ENCODE measurements around the gene VIM.

VIM gene

GRCh38 chr10:17228091-17229015, at the start of gene VIM:
Gene VIM (plus strand): TSS chr10:17228241. CDS start chr10:17229423, 1,182 bp downstream.
- TF ChIP-seq POLR2AphosphoS5 (IDR thresholded peaks at IDR 0.05; ENCODE audit: borderline replicate concordance, low read depth, low read length) (peak; percentile 45; the same call in 1 of the 2 replicates), FOXP2 (optimal IDR thresholded peaks at IDR 0.05; ENCODE audit: control extremely low read depth, extremely low read length, insufficient read depth) (no peak)
- no peak for DNase-seq (ENCODE audit: low read depth, low spot score)
- peak within 1 kb of the TSS; percentile 88 for H3K4me3 ChIP-seq
- H3K36me3 ChIP-seq (ENCODE audit: insufficient read depth, low read length) = peaks cover 25% of the 10 kb centered on the region
- no peaks in the 10 kb centered on the region for H3K9me3 ChIP-seq (ENCODE audit: low read depth, low read length)
- peak within 1 kb of the TSS; percentile 70; the same call in 1 of the 2 replicates for H3K27ac ChIP-seq
- H3K9ac ChIP-seq (ENCODE audit: insufficient read length) = peak within 1 kb of the TSS; percentile 78

- no peaks in the 10 kb centered on the region for H3K9me3 ChIP-seq (ENCODE audit: low read depth, low read length)
- H3K9ac ChIP-seq (ENCODE audit: insufficient read length) = no peak overlapping the region
- TF ChIP-seq FOXP2 (optimal IDR thresholded peaks at IDR 0.05; ENCODE audit: control extremely low read depth, extremely low read length, insufficient read depth) = no peak
- no peak for TF ChIP-seq EZH2 (IDR thresholded peaks at IDR 0.05)
- TF ChIP-seq POLR2AphosphoS5 (IDR thresholded peaks at IDR 0.05; ENCODE audit: borderline replicate concordance, low read depth, low read length) = no peak
- H3K4me3 ChIP-seq = no peak overlapping the region
- no peaks in the 10 kb centered on the region for H3K36me3 ChIP-seq (ENCODE audit: insufficient read depth, low read length)
- no peak for DNase-seq (ENCODE audit: low read depth, low spot score)
- H3K27ac ChIP-seq = no peak overlapping the region
Observed at GRCh38 chr10:17179002-17179401, 49.0 kb upstream of the VIM start.

- Histone ChIP-seq H3K4me3 (no peak overlapping the region), H3K9me3 (ENCODE audit: low read depth, low read length) (no peaks in the 10 kb centered on the region), H3K27ac (no peak overlapping the region), H3K9ac (ENCODE audit: insufficient read length) (no peak overlapping the region), H3K36me3 (ENCODE audit: insufficient read depth, low read length) (no peaks in the 10 kb centered on the region)
- TF ChIP-seq EZH2 (IDR thresholded peaks at IDR 0.05) (no peak), POLR2AphosphoS5 (IDR thresholded peaks at IDR 0.05; ENCODE audit: borderline replicate concordance, low read depth, low read length) (no peak), FOXP2 (optimal IDR thresholded peaks at IDR 0.05; ENCODE audit: control extremely low read depth, extremely low read length, insufficient read depth) (no peak)
- DNase-seq (ENCODE audit: low read depth, low spot score) = no peak
Observed at GRCh38 chr10:17181110-17181509, 46.9 kb upstream of the VIM start.

GRCh38 chr10:17181751-17182150, 46.3 kb upstream of the VIM start:
- Histone ChIP-seq H3K9ac (ENCODE audit: insufficient read length) (no peak overlapping the region), H3K27ac (no peak overlapping the region), H3K9me3 (ENCODE audit: low read depth, low read length) (no peaks in the 10 kb centered on the region), H3K4me3 (no peak overlapping the region), H3K36me3 (ENCODE audit: insufficient read depth, low read length) (no peaks in the 10 kb centered on the region)
- no peak for TF ChIP-seq EZH2 (IDR thresholded peaks at IDR 0.05)
- TF ChIP-seq FOXP2 (optimal IDR thresholded peaks at IDR 0.05; ENCODE audit: control extremely low read depth, extremely low read length, insufficient read depth) = no peak
- no peak for TF ChIP-seq POLR2AphosphoS5 (IDR thresholded peaks at IDR 0.05; ENCODE audit: borderline replicate concordance, low read depth, low read length)
- DNase-seq (ENCODE audit: low read depth, low spot score) = no peak

GRCh38 chr10:17183110-17183509, 44.9 kb upstream of the VIM start:
- no peaks in the 10 kb centered on the region for H3K36me3 ChIP-seq (ENCODE audit: insufficient read depth, low read length)
- TF ChIP-seq EZH2 (IDR thresholded peaks at IDR 0.05) = no peak
- TF ChIP-seq FOXP2 (optimal IDR thresholded peaks at IDR 0.05; ENCODE audit: control extremely low read depth, extremely low read length, insufficient read depth) = no peak
- no peak for TF ChIP-seq POLR2AphosphoS5 (IDR thresholded peaks at IDR 0.05; ENCODE audit: borderline replicate concordance, low read depth, low read length)
- H3K4me3 ChIP-seq = no peak overlapping the region
- H3K9me3 ChIP-seq (ENCODE audit: low read depth, low read length) = no peaks in the 10 kb centered on the region
- H3K9ac ChIP-seq (ENCODE audit: insufficient read length) = no peak overlapping the region
- DNase-seq (ENCODE audit: low read depth, low spot score) = no peak
- H3K27ac ChIP-seq = no peak overlapping the region

- no peak for DNase-seq (ENCODE audit: low read depth, low spot score)
- TF ChIP-seq POLR2AphosphoS5 (IDR thresholded peaks at IDR 0.05; ENCODE audit: borderline replicate concordance, low read depth, low read length) = no peak
- TF ChIP-seq FOXP2 (optimal IDR thresholded peaks at IDR 0.05; ENCODE audit: control extremely low read depth, extremely low read length, insufficient read depth) = no peak
- no peak for TF ChIP-seq EZH2 (IDR thresholded peaks at IDR 0.05)
- no peaks in the 10 kb centered on the region for H3K36me3 ChIP-seq (ENCODE audit: insufficient read depth, low read length)
- H3K9ac ChIP-seq (ENCODE audit: insufficient read length) = no peak overlapping the region
- H3K4me3 ChIP-seq = no peak overlapping the region
- no peaks in the 10 kb centered on the region for H3K9me3 ChIP-seq (ENCODE audit: low read depth, low read length)
- H3K27ac ChIP-seq = no peak overlapping the region
Observed at GRCh38 chr10:17185873-17186272, 42.2 kb upstream of the VIM start.

GRCh38 chr10:17188644-17189172, 39.3 kb upstream of the VIM start:
- Histone ChIP-seq H3K27ac (peak overlapping the region; percentile 79; the same call in 1 of the 2 replicates), H3K36me3 (ENCODE audit: insufficient read depth, low read length) (no peaks in the 10 kb centered on the region), H3K4me3 (peak overlapping the region; percentile 59), H3K9ac (ENCODE audit: insufficient read length) (no peak overlapping the region), H3K9me3 (ENCODE audit: low read depth, low read length) (no peaks in the 10 kb centered on the region)
- DNase-seq (ENCODE audit: low read depth, low spot score) = no peak
- TF ChIP-seq EZH2 (IDR thresholded peaks at IDR 0.05) (no peak), POLR2AphosphoS5 (IDR thresholded peaks at IDR 0.05; ENCODE audit: borderline replicate concordance, low read depth, low read length) (no peak), FOXP2 (optimal IDR thresholded peaks at IDR 0.05; ENCODE audit: control extremely low read depth, extremely low read length, insufficient read depth) (no peak)

GRCh38 chr10:17190602-17191001, 37.4 kb upstream of the VIM start:
- TF ChIP-seq POLR2AphosphoS5 (IDR thresholded peaks at IDR 0.05; ENCODE audit: borderline replicate concordance, low read depth, low read length) (no peak), EZH2 (IDR thresholded peaks at IDR 0.05) (no peak), FOXP2 (optimal IDR thresholded peaks at IDR 0.05; ENCODE audit: control extremely low read depth, extremely low read length, insufficient read depth) (no peak)
- no peak for DNase-seq (ENCODE audit: low read depth, low spot score)
- Histone ChIP-seq H3K4me3 (no peak overlapping the region), H3K9ac (ENCODE audit: insufficient read length) (no peak overlapping the region), H3K27ac (no peak overlapping the region), H3K36me3 (ENCODE audit: insufficient read depth, low read length) (no peaks in the 10 kb centered on the region), H3K9me3 (ENCODE audit: low read depth, low read length) (no peaks in the 10 kb centered on the region)

Data from SK-N-MC (cell line).